ENCODE measurements around the gene KIF13A. TPM values are rescaled to one million over a fixed set of nuclear protein-coding genes. Genes with fewer than 3 reads are reported as not detected.

The KIF13A gene
- total RNA-seq, 1 experiment from 2014 or later = 14.1 TPM

DNA sequence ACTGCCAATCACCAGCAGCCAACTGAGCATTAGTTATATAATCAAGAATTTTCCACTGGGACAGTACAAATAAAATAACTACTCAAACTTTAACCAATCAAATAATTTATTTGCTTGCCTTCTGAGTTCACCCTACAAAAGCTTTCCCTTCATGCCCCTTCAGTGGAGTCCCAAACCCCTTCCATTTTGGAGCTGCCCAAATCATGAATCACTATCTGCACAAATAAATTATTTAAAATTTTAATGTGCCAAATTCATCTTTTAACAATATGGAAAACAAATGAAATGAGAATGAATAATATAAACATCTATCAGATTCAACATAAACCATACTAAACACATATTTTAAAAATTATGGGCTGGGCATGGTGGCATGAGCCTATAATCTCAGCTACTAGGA lies 85.9 kb downstream of the KIF13A start:
- intact Hi-C loops (cut with micrococcal nuclease; ENCODE audit: unreplicated experiment) = no loop called here
- CTCF ChIA-PET = no interaction called here
- H3K4me3 Mint-ChIP-seq (ENCODE audit: low read depth, unreplicated experiment) = no peak overlapping the region
- TF ChIP-seq, protein P1, sequence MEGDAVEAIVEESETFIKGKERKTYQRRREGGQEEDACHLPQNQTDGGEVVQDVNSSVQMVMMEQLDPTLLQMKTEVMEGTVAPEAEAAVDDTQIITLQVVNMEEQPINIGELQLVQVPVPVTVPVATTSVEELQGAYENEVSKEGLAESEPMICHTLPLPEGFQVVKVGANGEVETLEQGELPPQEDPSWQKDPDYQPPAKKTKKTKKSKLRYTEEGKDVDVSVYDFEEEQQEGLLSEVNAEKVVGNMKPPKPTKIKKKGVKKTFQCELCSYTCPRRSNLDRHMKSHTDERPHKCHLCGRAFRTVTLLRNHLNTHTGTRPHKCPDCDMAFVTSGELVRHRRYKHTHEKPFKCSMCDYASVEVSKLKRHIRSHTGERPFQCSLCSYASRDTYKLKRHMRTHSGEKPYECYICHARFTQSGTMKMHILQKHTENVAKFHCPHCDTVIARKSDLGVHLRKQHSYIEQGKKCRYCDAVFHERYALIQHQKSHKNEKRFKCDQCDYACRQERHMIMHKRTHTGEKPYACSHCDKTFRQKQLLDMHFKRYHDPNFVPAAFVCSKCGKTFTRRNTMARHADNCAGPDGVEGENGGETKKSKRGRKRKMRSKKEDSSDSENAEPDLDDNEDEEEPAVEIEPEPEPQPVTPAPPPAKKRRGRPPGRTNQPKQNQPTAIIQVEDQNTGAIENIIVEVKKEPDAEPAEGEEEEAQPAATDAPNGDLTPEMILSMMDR (IDR thresholded peaks at IDR 0.05; ENCODE audit: unreplicated experiment) = no peak
- no TSS peak for BruUV-seq (replicated peaks)
- H3K36me3 Mint-ChIP-seq (ENCODE audit: insufficient read depth, unreplicated experiment) = no peaks in the 10 kb centered on the region
- peaks cover 4% of the 10 kb centered on the region for H3K9me3 Mint-ChIP-seq (ENCODE audit: low read depth, unreplicated experiment)
- no peak for DNase-seq
- H3K4me1 Mint-ChIP-seq (ENCODE audit: low read depth, unreplicated experiment) = peaks cover 2% of the 10 kb centered on the region
- H3K27me3 Mint-ChIP-seq (ENCODE audit: unreplicated experiment) = no peaks in the 10 kb centered on the region
- no peak overlapping the region for H3K27ac Mint-ChIP-seq (ENCODE audit: unreplicated experiment)

DNA sequence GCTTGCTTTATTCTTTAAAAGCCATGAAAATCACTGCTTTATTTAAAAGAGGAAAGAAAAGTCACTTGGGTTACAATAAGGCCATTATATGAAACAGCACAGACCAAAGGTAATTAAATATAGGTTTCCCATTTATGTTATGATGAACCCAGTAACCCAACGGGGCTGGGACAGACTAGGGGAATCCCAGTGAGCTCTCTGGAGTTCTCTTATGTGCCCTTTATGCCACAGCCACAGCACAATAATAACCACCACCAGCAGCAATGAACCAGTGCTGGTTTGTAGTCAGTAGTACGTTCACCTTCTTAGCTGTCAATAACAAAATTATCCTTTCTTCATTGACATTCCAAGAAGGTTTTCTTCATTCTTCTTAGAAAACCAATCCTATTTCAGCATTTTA lies 87.4 kb downstream of the KIF13A start:
- TF ChIP-seq, protein P1 (IDR thresholded peaks at IDR 0.05; ENCODE audit: unreplicated experiment) = no peak
- H3K36me3 Mint-ChIP-seq (ENCODE audit: insufficient read depth, unreplicated experiment) = no peaks in the 10 kb centered on the region
- CTCF ChIA-PET = interaction anchor here (0.5 kb wide), 1 partner anchor 404 kb away, joined by 3 read pairs; no protein-coding TSS in a partner anchor
- no peaks in the 10 kb centered on the region for H3K27me3 Mint-ChIP-seq (ENCODE audit: unreplicated experiment)
- H3K27ac Mint-ChIP-seq (ENCODE audit: unreplicated experiment) = no peak overlapping the region
- H3K4me1 Mint-ChIP-seq (ENCODE audit: low read depth, unreplicated experiment) = no peaks in the 10 kb centered on the region
- intact Hi-C loops (cut with micrococcal nuclease; ENCODE audit: unreplicated experiment) = no loop called here
- H3K9me3 Mint-ChIP-seq (ENCODE audit: low read depth, unreplicated experiment) = peaks cover 4% of the 10 kb centered on the region
- no peak overlapping the region for H3K4me3 Mint-ChIP-seq (ENCODE audit: low read depth, unreplicated experiment)
- no TSS peak for BruUV-seq (replicated peaks)
- DNase-seq = no peak

DNA sequence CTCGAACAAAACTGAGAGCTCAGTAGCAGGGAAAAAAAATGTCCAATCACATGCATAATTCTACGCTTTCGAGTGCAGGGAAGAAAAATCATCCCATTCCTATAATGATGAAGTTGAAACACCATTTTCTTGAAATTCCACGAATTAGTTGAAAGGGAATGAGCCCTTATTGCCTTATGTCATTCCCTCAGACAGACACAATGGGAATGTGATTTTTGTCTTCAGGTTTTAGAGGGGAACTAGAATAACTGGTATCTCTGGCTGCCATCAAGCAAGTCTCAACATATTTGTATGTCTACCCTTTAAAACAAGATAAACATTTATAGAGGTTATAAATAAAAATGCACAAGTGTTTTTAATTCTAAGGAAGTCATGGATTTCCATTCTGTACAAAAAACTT lies 87.9 kb downstream of the KIF13A start:
- Mint-ChIP-seq H3K4me3 (ENCODE audit: low read depth, unreplicated experiment) (no peak overlapping the region), H3K4me1 (ENCODE audit: low read depth, unreplicated experiment) (no peaks in the 10 kb centered on the region), H3K27me3 (ENCODE audit: unreplicated experiment) (no peaks in the 10 kb centered on the region), H3K9me3 (ENCODE audit: low read depth, unreplicated experiment) (peaks cover 4% of the 10 kb centered on the region), H3K27ac (ENCODE audit: unreplicated experiment) (no peak overlapping the region), H3K36me3 (ENCODE audit: insufficient read depth, unreplicated experiment) (no peaks in the 10 kb centered on the region)
- TF ChIP-seq, protein P1 (IDR thresholded peaks at IDR 0.05; ENCODE audit: unreplicated experiment) = no peak
- CTCF ChIA-PET = no interaction called here
- intact Hi-C loops (cut with micrococcal nuclease; ENCODE audit: unreplicated experiment) = no loop called here
- BruUV-seq (replicated peaks) = no TSS peak
- DNase-seq = no peak

DNA sequence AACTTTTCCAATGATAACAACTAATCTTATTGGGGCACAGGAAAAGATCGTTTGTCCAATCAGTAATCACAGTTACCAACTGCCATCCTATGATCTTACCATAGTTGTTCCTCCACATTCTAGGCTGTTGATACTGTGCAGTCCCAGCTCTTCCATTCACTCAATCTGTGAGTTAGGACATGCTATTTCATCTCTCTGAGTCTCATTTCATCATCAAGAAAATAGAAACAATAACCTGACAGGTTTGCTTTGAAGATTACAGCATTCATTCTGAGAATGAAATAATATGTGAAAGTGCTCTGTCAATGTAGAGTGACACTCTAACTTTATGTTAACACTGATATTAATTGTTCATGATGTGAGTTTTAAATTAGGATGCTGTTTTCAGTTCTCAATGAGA lies 89.8 kb downstream of the KIF13A start:
- no peak for DNase-seq
- CTCF ChIA-PET = no interaction called here
- TF ChIP-seq, protein P1 (IDR thresholded peaks at IDR 0.05; ENCODE audit: unreplicated experiment) = no peak
- BruUV-seq (replicated peaks) = no TSS peak
- Mint-ChIP-seq H3K4me3 (ENCODE audit: low read depth, unreplicated experiment) (no peak overlapping the region), H3K9me3 (ENCODE audit: low read depth, unreplicated experiment) (peaks cover 4% of the 10 kb centered on the region), H3K27ac (ENCODE audit: unreplicated experiment) (peak overlapping the region; percentile 39), H3K27me3 (ENCODE audit: unreplicated experiment) (no peaks in the 10 kb centered on the region), H3K4me1 (ENCODE audit: low read depth, unreplicated experiment) (no peaks in the 10 kb centered on the region), H3K36me3 (ENCODE audit: insufficient read depth, unreplicated experiment) (no peaks in the 10 kb centered on the region)
- intact Hi-C loops (cut with micrococcal nuclease; ENCODE audit: unreplicated experiment) = no loop called here

Measured in Calu3 (cell line).